HTERT RPE-1 (cell line): ENCODE data around the gene ARL13A.
"Not testable (repeated sequence)": the region's sequence is repeated elsewhere in the genome, so short reads cannot be mapped to it uniquely, and the experiment has no call there.

Experiments
- in situ Hi-C: fragments of 300-500 bp; cut with MboI; formaldehyde crosslinking; loops from 4 replicates; pipeline ENCODE4 v1.14.3; 2020; ENCODE audit warnings: low sequenced_read_pairs

Gene ARL13A

DNA sequence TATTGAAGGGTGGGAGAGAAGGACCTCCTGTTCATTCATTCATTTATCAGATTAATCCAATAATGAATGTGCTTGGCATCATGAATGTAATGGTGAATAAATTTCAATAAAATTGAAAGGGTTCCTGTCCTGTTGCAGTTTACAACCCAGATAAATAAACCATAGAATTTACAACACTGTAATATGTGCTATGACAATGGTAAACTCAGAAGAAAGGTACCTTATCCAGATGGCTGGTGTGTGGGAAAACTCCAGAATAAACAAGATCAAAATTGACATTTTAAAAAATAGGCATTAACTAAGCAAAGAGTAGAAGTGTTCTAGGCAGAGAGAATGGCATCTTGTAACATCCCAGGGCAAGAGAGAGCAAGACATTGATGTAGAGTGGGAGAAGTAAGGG is 15.3 kb downstream of the ARL13A start:
- in situ Hi-C loops, result no loop called here

GRCh38 chrX:100990139-100990538 is 20.6 kb downstream of the ARL13A start:
- in situ Hi-C loops, result no loop called here

DNA sequence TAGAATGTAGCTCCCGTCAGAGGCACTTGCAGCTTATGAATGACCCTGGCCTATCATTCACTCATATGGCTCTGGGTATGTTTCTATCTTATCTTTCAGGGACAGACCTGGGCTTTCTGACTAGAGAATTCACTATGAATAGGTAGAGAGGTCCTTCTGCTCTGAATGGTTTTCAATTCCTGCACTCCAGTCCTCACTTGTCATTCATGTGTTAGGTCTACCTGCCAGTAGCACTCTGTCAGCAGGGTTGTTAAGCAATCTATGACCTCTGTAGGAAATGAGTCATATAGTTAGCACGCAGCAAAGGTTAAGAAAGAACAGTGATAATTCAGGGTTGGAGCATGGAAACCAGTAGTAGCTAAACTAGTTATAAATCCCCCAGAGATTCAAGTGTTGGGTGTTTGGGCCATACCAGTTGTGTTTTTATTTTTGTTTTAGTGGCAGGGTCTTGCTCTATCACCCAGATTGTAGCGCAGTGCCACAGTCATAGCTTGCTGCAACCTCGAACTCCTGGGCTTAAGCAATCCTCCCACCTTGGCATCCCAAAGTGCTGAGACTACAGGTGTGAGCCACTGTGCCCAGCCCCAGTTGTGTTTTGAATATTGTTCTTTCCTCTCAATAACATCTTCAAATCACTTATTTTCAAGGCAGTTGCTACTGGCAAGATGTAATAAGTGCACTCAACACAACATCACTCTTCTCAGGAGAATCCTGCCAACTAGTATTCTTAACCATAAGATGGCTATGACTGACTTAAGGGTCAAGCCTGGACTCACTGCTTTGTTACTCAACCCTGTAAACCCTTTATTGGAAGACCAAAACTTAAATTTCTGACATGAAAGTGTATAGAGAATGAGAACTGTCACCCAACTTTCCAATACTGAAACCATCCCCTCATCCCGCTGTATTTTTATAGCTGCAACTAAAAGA is 25.1 kb downstream of the ARL13A start:
- in situ Hi-C loops, result no loop called here

DNA sequence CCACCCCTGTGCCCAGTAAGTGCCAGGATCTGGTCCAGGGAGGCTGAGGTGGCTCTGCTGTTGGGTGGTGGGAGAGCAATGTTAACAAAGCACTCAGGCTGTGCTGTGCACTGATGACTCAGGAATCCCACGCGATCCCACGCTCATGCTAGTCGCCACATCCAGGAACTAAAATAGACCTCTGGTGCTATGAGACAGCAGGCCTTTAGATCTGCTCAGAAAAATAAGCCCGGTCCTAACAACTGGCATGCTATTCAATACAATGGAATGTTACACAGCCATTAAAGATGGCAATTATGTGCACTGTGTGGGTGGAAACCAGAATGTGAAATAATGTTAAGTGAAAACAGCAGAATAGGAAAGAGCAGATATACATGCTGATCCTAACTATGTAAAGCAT is 26.0 kb downstream of the ARL13A start:
- in situ Hi-C loops, result no loop called here

DNA sequence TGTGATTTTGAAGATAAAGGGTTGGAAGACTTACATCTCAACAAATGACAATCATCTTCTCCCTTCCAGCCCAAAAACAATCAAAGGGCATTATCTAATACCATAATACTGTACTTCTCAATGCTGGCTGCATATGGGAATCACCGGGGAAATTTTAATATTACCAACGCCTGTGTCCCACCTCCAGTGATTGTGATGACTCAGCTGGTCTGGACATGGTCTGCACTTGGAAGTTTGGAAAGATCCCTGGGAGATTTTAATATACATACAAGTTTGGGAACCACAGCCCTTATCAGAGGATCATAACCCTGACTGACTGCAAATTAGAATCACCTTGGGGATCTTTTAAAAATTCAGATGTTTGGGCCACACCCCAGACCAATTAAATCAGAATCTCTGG is 29.9 kb downstream of the ARL13A start:
- in situ Hi-C loops, result no loop called here

DNA sequence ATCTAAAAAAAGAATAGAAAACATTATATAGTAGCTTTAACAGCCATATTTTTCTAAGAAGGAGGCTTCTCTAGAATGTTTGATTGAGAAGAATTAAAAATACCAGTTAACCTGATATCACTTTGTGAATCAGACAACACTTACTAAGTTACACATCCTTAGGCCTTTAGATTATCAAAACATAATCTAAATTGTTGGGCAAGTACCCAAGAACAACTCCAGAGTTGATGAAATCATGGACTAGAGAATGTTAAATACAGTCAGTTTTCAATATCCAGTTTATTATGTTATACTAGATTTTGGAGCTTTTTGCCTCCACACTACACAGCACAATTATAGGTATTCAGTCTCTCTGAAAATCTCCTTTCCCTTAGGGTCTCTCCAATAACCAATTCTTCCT is 39.6 kb downstream of the ARL13A start:
- in situ Hi-C loops, result no loop called here

- in situ Hi-C loops, result not testable (repeated sequence)
Observed at GRCh38 chrX:101012031-101012430, 42.5 kb downstream of the ARL13A start.

- in situ Hi-C loops, result no loop called here
Observed at GRCh38 chrX:101022020-101022419, 52.5 kb downstream of the ARL13A start.

GRCh38 chrX:101025126-101025525 is 55.6 kb downstream of the ARL13A start:
- in situ Hi-C loops, result no loop called here

GRCh38 chrX:101028562-101028961 is 59.1 kb downstream of the ARL13A start:
- in situ Hi-C loops, result no loop called here

DNA sequence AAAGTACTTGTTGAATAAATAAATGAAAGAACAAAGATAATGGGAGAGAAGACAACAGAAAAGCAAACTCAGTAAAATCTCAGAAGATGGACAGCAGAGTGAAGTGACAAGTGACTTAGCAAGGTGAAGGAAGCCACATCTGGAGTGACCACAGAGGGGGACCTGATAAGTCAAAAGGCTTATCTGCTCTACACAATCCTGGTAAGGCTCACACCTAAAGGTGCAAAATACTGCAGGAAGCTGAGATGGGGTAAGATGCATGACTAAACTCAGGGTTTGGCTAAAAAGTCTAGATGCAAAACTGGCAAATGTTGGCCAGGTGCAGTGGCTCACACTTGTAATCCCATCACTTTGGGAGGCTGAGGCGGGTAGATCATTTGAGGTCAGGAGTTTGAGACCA is 60.2 kb downstream of the ARL13A start:
- in situ Hi-C loops, result no loop called here

GRCh38 chrX:101037231-101037630 is 67.7 kb downstream of the ARL13A start:
- in situ Hi-C loops, result no loop called here

DNA sequence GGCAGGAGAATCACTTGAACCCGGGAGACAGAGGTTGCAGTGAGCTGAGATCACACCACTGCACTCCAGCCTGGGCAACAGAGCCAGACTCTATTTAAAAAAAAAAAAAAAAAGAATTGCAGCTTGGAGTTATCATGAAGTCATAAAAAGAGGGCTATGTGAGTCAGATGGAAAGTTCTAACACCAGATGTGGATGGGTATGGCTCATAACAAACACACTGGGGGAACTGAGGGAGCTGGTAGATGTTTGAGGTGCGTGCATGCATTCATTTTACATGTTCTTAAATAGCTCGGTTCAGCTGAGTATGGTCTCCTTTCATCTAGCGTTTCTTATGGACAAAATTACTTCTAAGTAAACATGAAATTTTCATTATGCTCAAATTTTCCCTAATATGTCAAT is 70.7 kb downstream of the ARL13A start:
- in situ Hi-C loops, result no loop called here
